HS-5 (cell line): Measurements from ENCODE around the gene GRIN2C.

Experiments used
- DNase-seq: peaks from one replicate; pipeline ENCODE4 v3.0.0-alpha.2; 2012; ENCODE audit warnings: low read depth

Gene GRIN2C

GRCh38 chr17:74821655-74822334, 37.9 kb downstream of the GRIN2C start:
- DNase-seq: no peak

DNA sequence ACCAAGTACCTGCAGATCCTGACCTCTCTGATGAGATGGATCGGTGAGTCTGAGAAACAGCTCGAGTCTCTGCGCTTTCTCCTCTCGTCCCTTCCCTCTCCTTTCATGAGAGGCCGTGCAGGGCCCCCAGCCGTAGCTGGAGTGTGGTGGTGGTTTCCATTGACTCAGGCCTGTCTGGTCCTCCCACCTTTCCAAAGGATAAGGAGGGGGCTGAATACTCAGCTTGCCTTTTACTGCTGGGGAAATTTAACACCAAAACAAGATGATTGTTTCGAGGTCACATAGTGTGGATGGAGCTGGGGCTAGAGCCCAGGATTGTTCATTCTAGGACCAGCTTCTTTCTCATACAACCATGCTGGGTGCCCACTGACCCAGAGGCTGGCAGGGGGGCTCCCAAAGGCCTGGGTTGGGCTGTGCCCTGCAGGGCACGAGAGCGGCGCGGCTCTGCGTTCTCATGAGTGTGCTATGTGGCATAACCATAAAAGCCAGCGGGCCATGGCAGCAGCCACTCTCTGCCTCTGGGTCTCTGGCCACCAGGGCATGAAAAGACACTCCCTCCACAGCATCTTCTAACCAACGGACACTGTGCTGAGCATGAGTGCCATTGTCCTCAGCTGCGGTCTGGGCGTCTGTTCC, 39.8 kb downstream of the GRIN2C start:
- DNase-seq: no peak

DNA sequence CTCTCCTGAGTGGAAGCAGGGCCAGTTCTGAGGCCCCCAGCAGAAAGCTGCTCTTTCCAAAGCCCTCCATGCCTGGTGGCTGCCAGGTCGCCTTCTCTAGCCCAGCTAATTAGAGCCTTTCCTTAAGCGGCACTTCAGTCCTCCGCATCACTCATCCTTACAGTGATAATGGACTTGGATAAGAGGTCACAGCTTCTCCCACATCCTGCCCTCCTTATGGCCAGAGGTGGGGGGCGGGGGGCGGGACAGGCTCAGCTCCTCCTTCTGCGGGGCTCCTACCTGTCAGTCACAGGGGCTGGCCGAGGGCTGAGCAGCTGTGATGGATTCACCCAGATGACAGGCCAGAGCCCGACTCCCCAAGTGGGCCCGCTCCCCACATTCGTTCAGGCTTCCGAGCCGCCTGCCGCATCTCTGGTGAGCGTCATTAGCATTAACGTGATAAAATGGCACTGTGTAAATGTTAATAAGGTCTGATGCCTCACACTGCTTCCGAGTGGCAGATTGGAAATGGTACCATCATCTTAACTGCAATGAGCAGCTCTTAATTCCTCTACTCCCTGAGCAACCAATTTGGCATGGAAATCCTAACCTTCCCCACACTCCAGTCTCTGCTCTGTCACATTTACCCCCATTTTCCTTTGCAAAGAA, 41.3 kb downstream of the GRIN2C start:
- DNase-seq: no peak

- no peak for DNase-seq
Measured at GRCh38 chr17:74816905-74817620, 42.6 kb downstream of the GRIN2C start.

- no peak for DNase-seq
Measured at GRCh38 chr17:74815550-74816370, 43.9 kb downstream of the GRIN2C start.

- no peak for DNase-seq
Measured at GRCh38 chr17:74815067-74815466, 44.6 kb downstream of the GRIN2C start.

DNA sequence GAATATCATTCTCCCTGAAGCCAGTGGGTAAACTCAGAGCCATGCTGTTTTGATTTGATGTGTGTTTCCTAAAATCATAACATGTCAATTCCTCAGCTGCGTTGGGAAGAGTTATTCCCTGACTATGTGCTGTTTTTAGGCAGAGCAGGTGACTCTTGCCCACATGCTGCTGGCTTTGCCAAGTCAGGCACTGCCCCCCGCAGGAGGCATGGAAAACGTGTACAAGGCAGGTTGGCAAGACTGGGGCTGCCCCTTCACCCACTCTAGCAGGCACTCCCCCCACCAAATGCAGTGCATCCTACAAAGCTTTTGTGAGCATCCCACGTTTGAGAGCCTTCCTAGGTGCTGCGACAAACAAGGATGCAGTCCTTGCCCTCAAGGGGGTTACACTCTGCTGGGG, 45.2 kb downstream of the GRIN2C start:
- DNase-seq: no peak

GRCh38 chr17:74812109-74813009, 47.3 kb downstream of the GRIN2C start:
- no peak for DNase-seq

DNA sequence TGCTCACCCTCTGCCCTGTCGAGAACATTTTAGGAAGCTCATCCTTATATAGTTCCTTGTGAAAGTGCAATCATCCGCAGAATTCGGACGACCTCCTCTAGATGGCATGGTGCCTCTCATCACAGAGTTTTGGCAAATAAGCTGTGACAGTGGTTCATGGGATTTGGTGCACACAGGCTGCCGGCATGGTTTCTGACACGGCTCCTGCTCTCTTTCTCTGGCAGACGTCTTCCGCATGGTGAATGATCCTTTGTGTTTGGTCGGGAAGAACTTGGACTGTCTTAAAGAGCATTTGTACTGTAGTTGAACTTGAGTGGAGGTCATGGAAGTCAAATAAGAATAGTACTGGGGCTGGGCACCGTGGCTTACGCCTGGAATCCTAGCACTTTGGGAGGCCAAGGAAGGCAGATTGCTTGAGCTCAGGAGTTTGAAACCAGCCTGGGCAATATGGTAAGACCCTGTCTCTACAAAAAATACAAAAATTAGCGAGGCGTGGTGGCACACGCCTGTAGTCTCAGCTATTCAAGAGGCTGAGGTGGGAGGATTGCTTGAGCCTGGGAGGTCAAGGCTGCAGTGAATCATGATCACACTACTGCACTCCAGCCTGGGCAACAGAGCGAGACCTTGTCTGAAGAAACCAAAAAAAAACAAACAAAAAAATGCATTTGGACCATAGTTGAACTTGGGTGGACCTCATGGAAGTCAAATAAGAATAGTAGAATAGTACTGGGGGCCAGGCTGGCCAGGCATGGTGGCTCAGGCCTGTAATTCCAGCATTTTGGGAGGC, 48.8 kb downstream of the GRIN2C start:
- DNase-seq: no peak

- no peak for DNase-seq
Measured at GRCh38 chr17:74808714-74809430, 50.8 kb downstream of the GRIN2C start.

DNA sequence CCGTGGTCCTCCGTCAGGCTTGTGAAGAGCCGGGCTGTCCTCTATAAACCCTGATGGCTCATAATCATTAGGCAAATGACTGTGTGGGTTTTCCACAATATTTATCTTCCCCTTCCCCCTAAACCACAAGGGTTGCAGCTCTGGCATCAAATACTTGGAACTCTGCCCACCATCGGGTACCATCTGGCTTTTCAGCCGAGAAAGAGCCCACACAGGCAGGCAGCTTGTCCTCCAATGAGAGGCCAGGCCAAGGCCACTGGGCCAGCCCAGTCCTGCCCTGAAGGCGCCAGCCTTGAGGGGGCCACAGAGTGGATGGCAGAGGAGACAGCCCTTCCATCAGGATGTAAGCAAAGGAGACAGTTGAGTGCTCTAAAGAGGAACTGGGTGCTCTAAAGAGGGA, 51.8 kb downstream of the GRIN2C start:
- no peak for DNase-seq

DNA sequence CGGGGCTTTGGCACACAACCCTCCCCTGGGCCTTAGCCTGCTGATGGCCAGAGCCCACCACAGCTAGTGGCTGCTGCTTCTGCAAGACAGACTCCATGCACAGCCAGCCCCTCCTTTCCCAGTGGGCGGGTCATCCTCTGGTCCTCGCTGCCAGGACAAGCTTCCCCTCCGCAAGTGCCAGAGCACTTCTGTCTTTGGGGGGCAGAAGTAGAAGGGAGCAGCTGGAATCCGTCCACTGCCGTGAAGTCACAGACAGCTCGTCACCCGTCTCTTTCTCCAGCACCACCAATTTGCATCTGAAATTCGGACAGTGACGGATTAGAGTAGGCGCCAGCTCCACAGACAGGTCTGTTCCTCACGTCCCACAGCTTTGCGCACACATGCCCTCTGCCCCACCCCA, 52.2 kb downstream of the GRIN2C start:
- no peak for DNase-seq

GRCh38 chr17:74806334-74806733, 53.4 kb downstream of the GRIN2C start:
- no peak for DNase-seq

DNA sequence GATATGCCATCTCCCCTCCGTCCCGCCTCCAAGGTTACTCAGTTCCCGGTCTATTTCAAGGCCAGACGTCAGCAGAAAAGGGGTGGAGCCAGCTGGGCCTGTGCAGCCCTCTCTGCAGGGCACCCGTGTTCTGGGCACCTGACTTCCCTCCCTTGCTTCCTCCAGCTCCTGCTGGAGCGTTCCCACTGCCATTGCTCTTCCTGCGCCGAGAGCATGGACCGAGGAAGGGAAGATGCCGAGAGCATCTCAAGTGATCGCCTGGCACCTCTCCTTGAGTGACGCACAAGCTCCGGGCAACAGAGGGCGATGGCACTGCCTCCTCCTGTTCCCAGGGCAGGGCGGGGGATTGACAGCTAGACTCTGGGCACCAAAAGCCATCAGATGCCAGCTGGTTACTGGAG, 54.1 kb downstream of the GRIN2C start:
- DNase-seq: no peak

- DNase-seq: no peak
Measured at GRCh38 chr17:74804683-74805082, 55.0 kb downstream of the GRIN2C start.

DNA sequence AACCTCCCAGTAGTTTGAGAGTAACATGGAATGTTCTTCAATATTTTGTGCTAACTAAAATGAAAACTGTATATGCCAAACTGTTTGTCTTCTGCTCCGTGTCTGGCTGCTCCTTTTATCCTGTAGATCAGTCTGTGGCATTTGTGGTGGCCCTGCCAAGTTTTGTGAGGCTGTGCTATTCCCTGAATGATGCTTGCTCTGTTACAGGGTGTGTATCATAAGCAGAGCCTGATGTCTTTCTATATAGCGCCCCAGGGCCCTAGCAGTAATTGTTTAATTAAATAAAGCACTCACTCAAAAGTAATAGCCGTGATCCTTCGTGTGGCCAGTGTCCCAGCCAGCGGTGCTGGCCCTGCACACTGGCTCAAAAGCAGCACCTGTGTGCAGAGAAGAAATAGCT, 55.7 kb downstream of the GRIN2C start:
- no peak for DNase-seq

DNA sequence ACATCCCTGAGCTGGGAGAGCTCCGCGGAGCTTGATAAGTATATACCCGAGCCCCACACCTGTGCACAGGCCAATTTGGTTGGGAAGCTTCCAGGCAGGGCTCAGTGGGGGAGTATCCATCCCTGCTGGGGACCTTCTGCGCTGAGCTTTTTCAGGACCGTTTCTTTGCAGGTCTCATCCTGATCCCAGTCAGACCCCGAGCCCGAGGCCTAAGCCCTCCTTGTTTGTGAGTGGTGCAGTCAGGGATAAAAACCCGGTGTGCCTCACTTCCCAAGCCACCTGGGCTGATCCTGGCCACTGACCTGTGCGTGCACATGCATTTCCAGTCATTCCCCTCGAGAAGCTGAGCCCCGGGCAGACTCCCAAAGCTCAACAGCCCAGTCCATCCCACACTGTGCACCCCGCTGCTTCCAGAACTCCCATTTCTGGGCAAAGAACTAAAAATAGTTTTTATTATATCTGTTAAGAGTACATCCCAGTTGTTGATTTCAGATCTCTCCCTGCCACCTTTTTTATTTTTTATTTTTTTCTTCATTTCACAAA, 56.2 kb downstream of the GRIN2C start:
- DNase-seq: no peak

GRCh38 chr17:74801896-74802295, 57.8 kb downstream of the GRIN2C start:
- no peak for DNase-seq

DNA sequence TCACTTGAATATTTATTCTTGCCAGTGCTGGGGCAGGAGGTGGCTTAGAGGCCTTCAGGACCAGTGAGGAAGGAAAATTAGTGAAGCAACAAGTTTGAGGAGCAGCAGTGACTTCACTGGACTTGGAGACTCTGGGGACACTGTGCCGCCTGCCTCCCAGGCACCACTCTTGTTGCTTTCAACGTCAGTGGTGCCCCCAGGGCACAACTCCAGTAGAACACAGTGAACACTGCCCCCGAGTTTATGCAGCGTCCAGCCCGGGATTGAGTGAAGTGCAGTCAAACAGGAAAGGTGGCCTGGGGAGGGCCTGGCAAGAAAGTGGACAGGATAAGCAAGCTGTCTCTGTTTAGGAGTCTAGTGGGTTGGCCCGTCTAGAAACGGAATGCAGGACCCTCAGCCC, 59.2 kb downstream of the GRIN2C start:
- DNase-seq: no peak
